ENCODE measurements around the gene ZNF575. TPM values are rescaled to one million over a fixed set of nuclear protein-coding genes. Genes with fewer than 3 reads are reported as not detected.
A peak's percentile ranks its signal among the peaks of the same experiment; 100 is the strongest.

ZNF575 gene
- polyA plus RNA-seq, 3 donors from 2014 or later = 1.1 to 3.5 (median 1.7) TPM

DNA sequence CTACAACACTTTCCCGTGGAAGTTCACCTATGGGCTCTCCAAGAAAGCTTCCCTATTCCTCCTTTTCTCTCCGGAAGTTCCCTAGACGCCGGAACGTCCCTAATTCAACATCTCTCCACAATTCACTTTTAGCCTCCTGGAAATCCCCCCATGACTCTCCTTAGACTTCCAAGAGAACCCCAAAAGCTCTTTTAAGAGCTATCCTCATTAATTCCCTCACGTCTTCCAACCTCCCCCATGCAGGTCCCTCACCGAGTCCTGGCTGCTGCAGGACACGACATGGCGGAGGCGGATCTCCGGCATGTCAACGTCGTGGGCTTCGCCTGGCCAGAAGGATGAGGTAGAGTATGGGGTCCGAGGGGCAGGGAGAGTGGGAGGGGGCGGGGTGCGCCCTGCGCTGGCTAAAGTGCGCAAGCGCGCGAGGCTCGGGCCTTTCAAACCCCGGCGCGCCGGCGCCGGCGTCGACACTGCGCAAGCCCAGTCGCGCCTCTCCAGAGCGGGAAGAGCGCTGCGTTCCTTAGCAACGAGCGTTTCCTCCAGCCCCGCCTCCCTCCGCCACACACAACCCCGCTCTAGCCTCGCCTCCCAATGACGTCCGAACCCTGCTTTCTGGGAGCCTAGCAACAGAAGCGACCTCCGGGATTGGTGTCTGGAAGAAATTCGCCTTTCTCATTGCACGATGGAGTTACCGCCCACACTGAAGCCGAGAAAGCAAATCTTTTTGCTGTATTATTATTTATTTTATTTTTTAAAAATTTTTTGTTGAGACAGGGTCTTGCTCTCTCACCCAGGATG is 42.4 kb downstream of the ZNF575 start, which contains the start of the genes PINLYP and XRCC1:
TSS of gene PINLYP (plus strand) at position 646 of the 795 bp plus-strand sequence. CDS start 1,391 bp downstream, outside the sequence.
TSS of gene XRCC1 (minus strand) at position 372 of the 795 bp plus-strand sequence. CDS start at position 303, 69 bp downstream.
- no peaks in the 10 kb centered on the region for H3K9me3 Mint-ChIP-seq
- DNase-seq = peak; percentile 94 to 97 (median 96)
- H3K4me3 Mint-ChIP-seq = peak within 1 kb of the TSS; percentile 96 to 97 (median 96)
- H3K27me3 Mint-ChIP-seq (ENCODE audit: low read depth in 3 of 3) = peaks cover 9 to 17% (median 15%) of the 10 kb centered on the region in 3 donors
- H3K4me1 Mint-ChIP-seq = peaks cover 45 to 47% of the 10 kb centered on the region in 2 donors
- H3K36me3 Mint-ChIP-seq = peaks cover 0 to 5% (median 0%) of the 10 kb centered on the region in 3 donors
- peak within 1 kb of the TSS; percentile 97 to 99 (median 98) for H3K27ac Mint-ChIP-seq

GRCh38 chr19:43575955-43576878 is 43.2 kb downstream of the ZNF575 start:
- H3K4me1 Mint-ChIP-seq = peaks cover 41 to 43% of the 10 kb centered on the region in 2 donors
- peaks cover 0 to 5% (median 0%) of the 10 kb centered on the region in 3 donors for H3K36me3 Mint-ChIP-seq

GRCh38 chr19:43578787-43579186 is 45.8 kb downstream of the ZNF575 start:
- peak overlapping the region in 4 of 5 donors; percentile 12 to 74 (median 42) for H3K4me3 Mint-ChIP-seq
- no peaks in the 10 kb centered on the region for H3K9me3 Mint-ChIP-seq
- DNase-seq = no peak
- H3K4me1 Mint-ChIP-seq = peaks cover 30 to 33% of the 10 kb centered on the region in 2 donors
- peaks cover 9 to 13% (median 13%) of the 10 kb centered on the region in 3 donors for H3K27me3 Mint-ChIP-seq (ENCODE audit: low read depth in 3 of 3)
- H3K27ac Mint-ChIP-seq = peak overlapping the region in 4 of 6 donors; percentile 17 to 89 (median 50)
- H3K36me3 Mint-ChIP-seq = no peaks in the 10 kb centered on the region

More at GRCh38 chr19:43575955-43576878, 43.2 kb downstream of the ZNF575 start:
- peaks cover 9 to 15% (median 14%) of the 10 kb centered on the region in 3 donors for H3K27me3 Mint-ChIP-seq (ENCODE audit: low read depth in 3 of 3)
- no peaks in the 10 kb centered on the region for H3K9me3 Mint-ChIP-seq
- peak overlapping the region; percentile 88 to 99 (median 98) for H3K27ac Mint-ChIP-seq
- peak overlapping the region; percentile 52 to 97 (median 84) for H3K4me3 Mint-ChIP-seq
- DNase-seq = peak in 1 of 3 donors; percentile 19

GRCh38 chr19:43581467-43581866 is 48.5 kb downstream of the ZNF575 start:
- Mint-ChIP-seq H3K36me3 (peaks cover 0 to 5% (median 4%) of the 10 kb centered on the region in 3 donors), H3K4me3 (peak overlapping the region in 1 of 5 donors; percentile 45), H3K9me3 (no peaks in the 10 kb centered on the region), H3K4me1 (peaks cover 16 to 20% of the 10 kb centered on the region in 2 donors), H3K27ac (peak overlapping the region in 2 of 6 donors; percentile 31 to 60), H3K27me3 (ENCODE audit: low read depth in 3 of 3) (peaks cover 2 to 9% (median 8%) of the 10 kb centered on the region in 3 donors)
- no peak for DNase-seq

DNA sequence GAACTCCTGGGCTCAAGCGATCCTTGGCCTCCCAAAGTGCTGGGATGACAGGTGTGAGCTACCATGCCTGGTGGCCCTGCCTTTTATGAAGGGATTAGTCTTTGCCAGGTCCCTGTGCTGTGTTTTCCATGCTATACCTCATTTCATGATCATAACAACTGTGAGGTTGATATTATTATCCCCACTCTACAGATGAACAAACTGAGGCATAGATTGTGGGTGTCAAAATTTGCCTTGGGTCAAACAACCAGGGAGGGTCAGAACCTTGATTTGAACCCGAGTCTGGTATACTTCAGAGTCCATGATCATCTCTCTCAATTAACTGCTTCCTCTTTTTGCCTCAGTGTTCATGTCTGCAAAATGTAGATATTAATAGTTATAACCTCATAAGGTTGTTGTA is 49.5 kb downstream of the ZNF575 start:
- peaks cover 13 to 17% of the 10 kb centered on the region in 2 donors for H3K4me1 Mint-ChIP-seq
- peaks cover 2 to 9% (median 6%) of the 10 kb centered on the region in 3 donors for H3K27me3 Mint-ChIP-seq (ENCODE audit: low read depth in 3 of 3)
- H3K27ac Mint-ChIP-seq = peak overlapping the region in 2 of 6 donors; percentile 31 to 32
- no peak overlapping the region for H3K4me3 Mint-ChIP-seq
- no peaks in the 10 kb centered on the region for H3K9me3 Mint-ChIP-seq
- peaks cover 0 to 5% (median 4%) of the 10 kb centered on the region in 3 donors for H3K36me3 Mint-ChIP-seq
- DNase-seq = no peak

DNA sequence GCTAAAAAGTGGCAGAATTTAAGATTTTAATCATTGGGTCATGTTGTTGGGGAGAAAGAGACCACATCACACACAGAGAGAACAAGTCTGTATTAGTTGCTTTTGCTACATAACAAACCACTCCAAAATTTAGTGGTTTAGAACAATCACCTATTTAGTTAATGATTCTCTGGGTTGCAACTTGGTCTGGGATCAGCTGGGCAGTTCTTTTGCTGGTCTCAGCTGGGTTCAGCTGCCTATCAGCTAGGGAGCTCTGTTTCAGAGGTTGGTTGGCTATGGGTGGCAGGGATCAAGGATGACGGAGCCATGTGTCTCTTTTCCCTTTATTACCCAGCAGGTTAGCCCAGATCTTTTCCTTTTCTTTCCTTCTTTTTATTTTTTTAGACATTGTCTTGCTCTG is 51.5 kb downstream of the ZNF575 start:
- no peak for DNase-seq
- Mint-ChIP-seq H3K36me3 (peaks cover 0 to 5% (median 4%) of the 10 kb centered on the region in 3 donors), H3K4me1 (peaks cover 13 to 14% of the 10 kb centered on the region in 2 donors), H3K27me3 (ENCODE audit: low read depth in 3 of 3) (peaks cover 0 to 4% (median 4%) of the 10 kb centered on the region in 3 donors), H3K27ac (peak overlapping the region; percentile 60 to 93 (median 78)), H3K9me3 (no peaks in the 10 kb centered on the region), H3K4me3 (no peak overlapping the region)

Other genes with a start within 250 kb of the ZNF575 start
- gene CD177, start 179.5 kb upstream of the ZNF575 start, polyA plus RNA-seq = not detected
- not detected for gene TEX101, start 118.3 kb upstream of the ZNF575 start, polyA plus RNA-seq
- 1 to 10 TPM; 1.3 to 2.4 (median 1.4) TPM for gene LYPD3, start 67.6 kb upstream of the ZNF575 start, polyA plus RNA-seq
- gene PHLDB3, start 28.4 kb upstream of the ZNF575 start, polyA plus RNA-seq = 1 to 10 TPM in 2 of 3 donors, under 1 TPM in 1; 0.51 to 3.2 (median 1.3) TPM
- gene ETHE1, start 6.0 kb upstream of the ZNF575 start, polyA plus RNA-seq = 100 to 1,000 TPM in 1 of 3 donors, 10 to 100 TPM in 2; 70.5 to 156 (median 74.5) TPM
- gene XRCC1, start 42.3 kb downstream of the ZNF575 start, polyA plus RNA-seq = 10 to 100 TPM; 13.3 to 34.3 (median 15.2) TPM
- 1 to 10 TPM in 1 of 3 donors, under 1 TPM in 1, not detected in 1; 0.61 to 3.9 TPM for gene PINLYP, start 42.6 kb downstream of the ZNF575 start, polyA plus RNA-seq
- gene IRGQ, start 62.9 kb downstream of the ZNF575 start, polyA plus RNA-seq = 1 to 10 TPM in 1 of 3 donors, under 1 TPM in 1, not detected in 1; 0.38 to 2.6 TPM
- gene ZNF576, start 63.4 kb downstream of the ZNF575 start, polyA plus RNA-seq = 10 to 100 TPM in 1 of 3 donors, 1 to 10 TPM in 2; 6.7 to 12.8 (median 7.1) TPM
- under 1 TPM in 2 of 3 donors, not detected in 1; 0.43 to 0.86 TPM for gene SRRM5, start 78.9 kb downstream of the ZNF575 start, polyA plus RNA-seq
- gene ZNF428, start 86.4 kb downstream of the ZNF575 start, polyA plus RNA-seq = 10 to 100 TPM; 10.6 to 28.5 (median 19.7) TPM
- gene CADM4, start 106.7 kb downstream of the ZNF575 start, polyA plus RNA-seq = under 1 TPM in 1 of 3 donors, not detected in 2; 0.10 TPM
- gene PLAUR, start 137.0 kb downstream of the ZNF575 start, polyA plus RNA-seq = 1 to 10 TPM; 3.4 to 6.1 (median 5.7) TPM
- under 1 TPM in 1 of 3 donors, not detected in 2; 0.13 TPM for gene IRGC, start 182.9 kb downstream of the ZNF575 start, polyA plus RNA-seq
- 1 to 10 TPM; 1.9 to 9.3 (median 5.1) TPM for gene SMG9, start 221.8 kb downstream of the ZNF575 start, polyA plus RNA-seq
- gene KCNN4, start 247.8 kb downstream of the ZNF575 start, polyA plus RNA-seq = under 1 TPM in 2 of 3 donors, not detected in 1; 0.19 to 0.27 TPM